HG02840 (cell line): ENCODE results near the gene PPFIBP2.

Experiments
- ATAC-seq: cut with Tn5 transposase; IDR thresholded peaks from one replicate; pipeline ENCODE4 v1.9.1; 2021; ENCODE audit warnings: mild to moderate bottlenecking, moderate library complexity, moderate number of reproducible peaks; ENCODE audit not compliant: unreplicated experiment, low FRiP score

The PPFIBP2 gene

DNA sequence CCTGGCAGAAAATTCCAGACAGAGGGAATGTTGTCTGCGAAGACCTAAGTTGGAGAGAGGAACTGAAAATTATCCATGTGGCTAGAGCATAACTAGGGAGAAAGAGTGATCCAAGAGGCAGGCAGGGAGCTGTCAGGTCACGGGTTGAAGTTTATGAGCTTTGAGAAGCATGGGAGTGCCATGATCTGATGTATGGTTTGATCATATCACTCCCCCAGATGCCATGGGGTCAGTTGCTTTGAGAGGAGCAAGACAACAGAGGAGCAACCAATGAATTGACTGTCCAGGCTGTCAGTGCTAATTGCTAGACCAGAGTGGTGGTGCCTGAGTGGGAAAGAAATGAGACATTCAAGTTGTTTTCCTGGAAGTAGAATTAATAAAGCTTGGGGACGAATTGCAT is 105.5 kb downstream of the PPFIBP2 start:
- no peak for ATAC-seq

DNA sequence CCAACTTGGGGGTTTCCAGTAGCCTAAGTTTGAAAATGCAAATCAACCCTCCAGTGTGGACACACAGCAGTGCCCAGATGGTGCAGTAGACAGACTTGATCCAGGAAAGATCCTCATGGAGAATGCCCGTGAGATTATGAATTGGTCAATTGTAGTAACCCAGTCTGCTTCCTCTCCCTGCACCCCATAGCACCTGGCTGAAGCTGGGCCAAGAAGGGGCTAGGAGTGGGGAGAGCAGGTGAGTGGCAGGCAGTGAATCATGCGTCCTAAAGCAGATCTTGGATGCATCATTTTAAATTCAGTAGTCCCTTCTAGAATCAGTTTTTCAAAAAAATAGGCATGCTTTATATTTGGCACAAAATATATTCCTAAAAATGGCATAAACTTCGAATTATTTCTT is 107.3 kb downstream of the PPFIBP2 start:
- ATAC-seq = no peak

DNA sequence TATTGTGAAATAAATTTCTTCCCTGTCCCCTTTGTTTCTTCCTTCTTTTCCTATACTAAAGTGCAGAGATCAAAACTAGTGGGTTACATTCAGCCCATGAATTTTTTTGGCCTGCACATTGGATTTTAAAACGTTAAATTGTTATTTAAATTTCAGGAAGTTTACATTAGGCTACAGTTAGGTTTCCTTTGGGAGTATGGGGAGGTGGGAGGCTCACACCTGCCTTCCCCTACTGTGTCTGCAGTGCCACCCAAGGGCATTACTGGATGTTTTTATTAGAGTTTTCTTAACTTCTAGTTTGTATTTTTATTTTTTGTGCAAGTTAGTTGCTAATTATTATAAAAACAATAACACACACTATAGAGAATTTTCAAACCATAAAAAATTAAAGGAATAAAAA is 107.8 kb downstream of the PPFIBP2 start:
- no peak for ATAC-seq

DNA sequence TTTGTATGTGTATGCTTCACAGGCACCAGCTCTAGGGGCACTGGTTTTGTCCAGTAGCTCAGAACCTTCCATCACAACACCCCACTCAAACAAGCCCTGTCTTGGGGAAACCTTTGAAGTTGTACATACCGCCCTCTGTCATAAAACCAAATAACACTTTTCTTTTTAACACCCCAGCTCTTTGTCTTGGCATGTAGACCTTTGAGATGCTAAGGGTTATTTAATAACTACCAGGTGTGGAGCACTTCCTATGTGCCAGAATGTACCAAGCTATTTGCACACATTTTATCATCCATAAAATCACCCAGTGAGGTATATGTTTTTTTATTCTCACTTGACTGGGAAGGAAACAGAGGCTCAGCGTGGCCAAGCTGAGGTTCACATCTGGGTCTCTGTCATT is 108.9 kb downstream of the PPFIBP2 start:
- ATAC-seq = no peak

DNA sequence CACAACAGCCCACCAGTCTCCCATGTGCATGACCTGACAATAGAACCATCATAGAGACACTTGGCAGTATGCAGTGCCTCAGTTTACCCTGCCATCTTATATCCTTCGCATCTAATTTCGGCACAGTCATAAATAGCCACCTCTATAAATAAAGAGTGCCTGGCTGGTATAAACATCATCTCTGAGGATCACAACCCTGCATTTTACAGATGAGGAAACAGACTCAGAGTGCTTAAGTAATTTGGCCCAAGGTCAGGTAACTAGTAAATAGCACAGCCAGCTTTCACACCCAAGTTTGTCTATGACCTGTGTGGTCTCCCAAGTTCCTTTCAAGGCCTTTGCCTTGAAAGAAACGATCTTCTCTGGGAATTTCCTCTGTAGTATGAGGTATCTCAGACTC is 114.9 kb downstream of the PPFIBP2 start:
- ATAC-seq = no peak

DNA sequence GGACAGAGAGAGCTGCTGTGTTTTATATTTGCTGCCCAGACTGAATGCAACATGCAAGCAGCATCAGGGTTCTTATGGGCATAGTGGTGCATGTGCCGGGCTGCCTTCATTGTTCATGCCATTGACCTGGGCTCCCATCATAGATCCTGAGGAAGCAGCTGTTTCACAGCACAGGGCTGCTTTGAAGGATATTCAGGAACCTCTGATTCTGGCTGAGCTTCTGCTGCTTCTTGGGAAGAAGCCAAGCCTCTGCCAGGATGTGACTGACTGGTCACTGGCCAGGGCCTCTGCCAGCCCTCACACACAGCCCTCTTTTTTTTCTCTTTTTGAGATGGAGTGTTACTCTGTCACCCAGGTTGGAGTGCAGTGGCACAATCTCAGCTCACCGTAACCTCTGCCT is 116.2 kb downstream of the PPFIBP2 start:
- ATAC-seq = no peak

DNA sequence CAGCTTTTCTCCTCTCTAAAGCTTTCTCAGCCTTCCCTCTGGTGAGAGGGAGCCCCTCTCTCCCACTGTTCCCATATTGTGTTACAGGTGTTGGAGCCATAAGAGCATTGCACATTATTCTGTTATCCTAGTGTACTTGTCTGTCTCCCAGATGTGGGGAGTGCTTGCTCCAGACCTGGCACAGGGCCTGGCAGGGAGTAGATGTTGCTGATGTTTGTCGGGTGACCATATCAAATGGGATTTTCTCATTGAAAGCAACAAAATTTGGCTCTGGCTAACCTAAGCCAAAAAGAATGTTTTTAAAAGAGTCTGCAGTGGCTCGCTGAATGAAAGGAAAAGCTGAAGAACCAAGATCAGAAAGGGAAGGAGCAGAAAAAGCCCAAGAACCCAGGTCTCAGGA is 118.4 kb downstream of the PPFIBP2 start:
- ATAC-seq = no peak

DNA sequence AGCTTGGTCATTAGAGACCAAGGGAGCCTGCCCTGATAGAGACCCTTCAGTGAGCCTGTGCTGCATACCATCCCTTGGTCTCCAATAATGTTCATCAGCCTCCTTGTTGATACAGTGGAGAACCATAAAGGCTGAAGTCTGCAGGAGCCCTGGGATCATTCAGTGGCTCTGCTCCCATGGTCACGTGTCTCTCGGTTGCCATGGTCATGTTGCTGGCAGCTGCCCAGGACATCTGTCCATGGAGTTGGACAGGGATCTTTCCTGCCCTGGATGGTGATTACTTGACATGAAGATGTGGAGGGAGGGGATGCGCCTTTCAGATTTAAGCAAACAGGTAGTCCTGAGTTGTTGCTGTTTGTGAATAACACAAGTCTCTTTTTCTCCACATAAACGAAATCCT is 121.3 kb downstream of the PPFIBP2 start:
- no peak for ATAC-seq

GRCh38 chr11:7635708-7636107 is 121.9 kb downstream of the PPFIBP2 start:
- no peak for ATAC-seq

DNA sequence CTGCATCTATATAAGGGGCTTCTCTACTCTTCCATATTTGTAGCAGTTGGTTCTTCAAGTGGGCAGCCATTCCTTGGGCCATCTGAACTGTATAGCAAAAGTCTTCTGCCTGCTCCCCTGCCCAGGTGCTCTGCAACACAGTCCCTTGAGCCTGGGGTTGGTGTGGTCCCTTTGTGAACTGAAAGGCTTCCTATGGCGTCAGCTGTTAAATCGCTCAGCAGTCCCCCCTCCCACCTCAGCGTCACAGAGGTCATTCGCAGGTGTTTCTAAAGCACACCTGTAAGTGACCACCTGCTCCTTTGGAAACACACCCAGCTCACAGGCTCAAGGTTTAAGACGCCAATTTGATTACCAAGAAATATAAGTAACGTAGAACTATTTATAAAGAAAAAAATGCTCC is 122.6 kb downstream of the PPFIBP2 start:
- no peak for ATAC-seq

DNA sequence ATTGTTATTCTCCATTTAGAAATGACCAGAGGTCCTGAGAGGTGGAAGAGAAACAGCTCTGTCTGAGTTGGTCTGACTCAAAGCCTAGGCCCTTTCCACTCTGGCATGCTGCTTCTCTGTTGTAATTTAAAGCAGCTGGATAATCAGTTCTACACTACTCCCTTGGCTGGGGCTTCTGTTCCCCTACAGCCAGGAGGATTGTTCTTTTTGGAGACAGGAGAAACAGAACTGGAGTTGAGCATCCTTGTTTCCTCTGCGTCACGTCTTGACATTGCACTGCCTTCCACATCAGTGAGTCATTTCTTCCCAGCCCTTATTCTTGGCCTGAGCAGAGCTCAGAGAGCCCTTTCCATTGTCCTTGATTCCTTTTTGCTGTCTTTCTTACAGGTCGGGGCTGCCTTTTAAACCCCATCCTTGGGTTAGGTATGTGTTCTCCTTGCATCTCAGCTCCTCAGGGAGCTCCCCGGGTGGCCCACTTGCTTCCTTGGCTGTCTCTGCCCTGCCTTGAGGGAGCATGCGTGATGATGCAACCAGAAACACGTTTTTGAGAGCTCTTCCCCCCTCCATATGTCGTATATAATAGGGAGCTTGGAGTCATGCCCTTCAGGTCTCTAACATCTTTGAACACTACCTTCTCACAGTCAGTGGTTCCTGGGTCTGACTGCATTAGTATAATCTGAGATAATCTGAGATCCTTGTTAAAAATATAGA is 123.8 kb downstream of the PPFIBP2 start:
- no peak for ATAC-seq

DNA sequence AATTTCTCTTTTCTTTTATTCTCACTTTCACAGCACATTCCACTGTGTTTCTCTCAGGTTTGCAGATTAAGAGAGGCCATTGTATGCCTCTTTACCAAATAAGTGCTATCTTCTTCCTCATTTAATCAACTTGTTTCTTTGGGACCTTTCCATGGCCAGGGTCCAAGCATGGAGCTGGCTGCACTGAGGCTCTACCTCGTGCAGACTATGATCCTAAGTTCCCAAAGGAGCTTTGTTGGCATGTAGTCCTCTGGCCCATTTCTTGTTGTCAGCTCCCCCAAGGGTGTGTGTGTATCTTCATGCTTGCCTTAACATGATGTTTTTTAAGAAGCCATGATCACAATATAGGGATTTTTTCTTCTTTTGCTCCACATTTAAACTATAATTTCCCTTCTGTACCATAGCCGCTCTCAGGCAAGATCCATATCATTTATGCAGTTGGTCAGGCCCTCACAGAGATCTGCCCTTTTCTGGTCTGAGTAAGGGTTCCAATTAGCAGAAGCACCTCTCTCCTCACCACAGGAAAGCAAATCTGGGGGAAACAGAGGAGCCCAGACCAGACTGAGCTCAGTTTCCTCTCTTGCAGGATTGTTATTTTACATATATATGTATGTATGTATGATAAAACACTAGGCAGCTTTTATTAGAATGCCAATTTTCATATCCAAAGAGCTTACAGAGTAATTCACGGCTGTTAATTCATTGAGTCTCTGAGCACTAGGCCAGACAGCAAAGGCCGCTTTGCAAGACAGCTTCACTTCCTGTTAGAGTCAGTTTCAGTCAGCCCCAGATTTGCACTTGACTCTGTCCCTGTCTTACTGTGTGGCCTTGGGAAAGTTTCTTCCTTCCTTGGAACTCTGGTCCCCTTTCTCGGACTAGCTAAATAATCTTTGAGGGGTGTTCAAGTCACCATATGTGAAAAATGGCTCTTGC is 125.2 kb downstream of the PPFIBP2 start:
- no peak for ATAC-seq

DNA sequence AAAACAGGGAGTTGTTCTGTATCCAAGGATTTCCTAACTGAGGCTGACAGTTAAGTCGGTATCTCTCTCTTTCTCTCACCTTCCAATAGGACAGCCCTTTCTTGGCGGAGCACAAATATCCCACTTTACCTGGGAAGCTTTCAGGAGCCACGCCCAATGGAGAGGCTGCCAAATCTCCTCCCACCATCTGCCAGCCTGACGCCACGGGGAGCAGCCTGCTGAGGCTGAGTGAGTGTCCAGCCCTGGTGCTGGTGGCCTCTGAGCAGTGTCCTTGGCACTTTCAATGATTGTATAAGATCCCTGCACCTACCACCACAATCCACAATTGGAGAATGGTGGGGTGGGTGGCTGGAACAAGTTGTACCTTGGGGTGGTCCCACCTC is 125.8 kb downstream of the PPFIBP2 start:
- ATAC-seq = no peak

DNA sequence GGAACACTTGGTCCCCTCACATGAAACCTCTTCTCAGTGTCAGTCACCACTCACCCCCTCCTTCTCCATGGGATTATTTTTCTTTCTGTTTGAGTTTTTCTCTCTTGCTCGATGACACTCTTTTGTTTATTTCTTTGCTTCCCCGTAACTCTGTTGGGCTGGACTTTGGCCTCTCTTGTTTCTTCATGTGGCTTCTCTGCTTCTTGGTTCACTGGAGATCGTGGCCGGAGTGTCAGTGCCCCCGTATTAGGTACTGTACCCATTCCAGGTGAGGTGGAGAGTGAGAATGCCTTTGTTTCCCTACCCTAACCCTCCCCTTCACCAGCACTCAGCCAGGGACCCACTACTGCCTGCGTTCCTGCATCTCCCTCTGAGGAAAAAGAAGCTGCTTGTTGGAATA is 127.0 kb downstream of the PPFIBP2 start:
- no peak for ATAC-seq

- ATAC-seq = no peak
Measured at GRCh38 chr11:7642747-7643146, 128.9 kb downstream of the PPFIBP2 start.

DNA sequence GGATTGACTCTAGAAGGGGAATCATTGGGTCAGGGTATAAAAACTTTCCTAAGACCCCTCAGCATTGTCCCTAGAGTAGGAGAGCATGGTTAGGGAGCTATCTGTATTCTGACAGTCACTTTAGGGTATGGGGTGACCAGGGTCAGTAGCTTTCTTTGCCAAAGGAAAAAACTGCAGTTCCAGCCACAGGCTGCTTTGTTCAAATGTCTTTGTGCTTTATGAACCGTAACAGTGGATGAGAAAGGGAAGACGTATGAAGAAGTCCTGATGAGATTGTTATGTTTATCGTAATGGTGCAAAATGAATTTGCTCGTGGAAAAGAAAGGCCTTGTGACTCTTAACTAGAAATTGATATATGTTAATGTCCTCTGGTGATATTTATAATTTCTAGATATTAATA is 129.5 kb downstream of the PPFIBP2 start:
- no peak for ATAC-seq

DNA sequence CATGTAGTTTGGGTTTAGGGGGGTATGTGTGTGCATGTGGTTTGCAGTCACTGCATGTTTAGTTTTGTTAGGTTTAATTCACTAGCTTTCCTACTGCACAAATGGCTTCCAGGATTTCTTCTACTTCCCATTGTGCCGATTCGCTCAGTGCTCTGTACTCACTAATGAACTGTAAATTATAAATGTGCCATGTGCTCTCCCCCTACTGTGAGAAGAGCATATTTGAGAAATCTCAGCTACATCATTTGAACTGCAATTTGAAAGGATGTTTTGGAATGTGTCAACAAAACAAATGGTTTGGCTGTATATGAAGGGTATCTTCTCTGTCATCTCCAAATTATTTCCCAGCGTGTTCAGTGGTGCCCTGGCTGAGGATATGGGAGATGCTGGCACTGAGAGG is 131.4 kb downstream of the PPFIBP2 start:
- ATAC-seq = no peak

GRCh38 chr11:7646866-7647265 is 133.1 kb downstream of the PPFIBP2 start:
- ATAC-seq = no peak

GRCh38 chr11:7648264-7648663 is 134.5 kb downstream of the PPFIBP2 start:
- no peak for ATAC-seq

DNA sequence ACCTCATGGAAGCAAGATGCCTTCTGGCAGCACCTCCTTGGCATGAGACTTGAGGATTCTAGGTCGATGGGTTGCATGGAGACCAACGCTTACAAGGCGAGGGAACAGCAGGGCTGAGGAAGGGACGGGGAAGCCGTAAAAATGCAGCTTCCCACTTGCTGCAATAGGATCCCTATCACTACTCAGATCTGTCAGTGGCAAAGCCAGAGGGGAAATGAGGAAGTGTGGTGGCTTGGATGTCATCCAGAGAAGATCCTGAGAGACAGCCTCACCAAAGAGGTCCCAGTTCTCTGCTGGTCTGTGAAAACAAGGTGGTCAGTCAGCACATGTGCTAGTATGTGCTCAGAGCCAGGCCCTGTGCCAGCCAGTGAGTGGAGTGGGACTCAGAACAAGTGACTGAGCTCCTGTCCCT is 137.3 kb downstream of the PPFIBP2 start:
- no peak for ATAC-seq

- ATAC-seq = no peak
Measured at GRCh38 chr11:7651700-7652099, 137.9 kb downstream of the PPFIBP2 start.

GRCh38 chr11:7654195-7654705 is 140.5 kb downstream of the PPFIBP2 start:
- no peak for ATAC-seq
